NCI-H510A (cell line): Measurements from ENCODE around the gene BCAR3.
A peak's percentile ranks its signal among the peaks of the same experiment; 100 is the strongest.

Experiments
- DNase-seq: peaks from one replicate; lab custom pipeline; 2025; lab: John Stamatoyannopoulos, UW

BCAR3 gene

DNA sequence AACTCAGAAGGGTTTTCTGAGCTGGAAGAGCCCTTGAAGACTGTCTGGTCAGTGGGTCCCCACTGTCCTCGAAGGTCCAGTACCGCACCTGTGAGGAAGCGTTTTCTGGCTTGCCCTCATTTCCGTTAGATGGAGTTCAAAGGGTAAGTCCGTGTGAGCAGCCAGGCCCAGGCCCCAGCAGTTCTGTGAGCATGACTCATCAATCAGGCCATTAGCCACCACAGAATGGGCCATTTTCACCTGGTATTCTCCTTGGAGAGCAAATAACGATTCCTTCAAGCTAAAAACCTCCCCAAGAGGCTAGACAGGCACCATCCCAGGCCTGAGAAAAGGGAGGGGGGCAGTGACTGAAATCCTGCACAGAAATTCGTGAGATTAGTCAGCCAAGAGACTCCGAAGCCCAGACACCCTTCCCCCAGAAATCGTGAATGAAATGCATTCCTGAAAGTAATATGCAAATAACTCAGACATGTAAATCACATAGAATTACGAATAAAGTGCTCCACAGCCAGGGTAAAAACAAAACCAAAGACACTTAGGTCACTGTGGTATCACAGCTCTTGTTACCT is 66.0 kb downstream of the BCAR3 start:
- no peak for DNase-seq

DNA sequence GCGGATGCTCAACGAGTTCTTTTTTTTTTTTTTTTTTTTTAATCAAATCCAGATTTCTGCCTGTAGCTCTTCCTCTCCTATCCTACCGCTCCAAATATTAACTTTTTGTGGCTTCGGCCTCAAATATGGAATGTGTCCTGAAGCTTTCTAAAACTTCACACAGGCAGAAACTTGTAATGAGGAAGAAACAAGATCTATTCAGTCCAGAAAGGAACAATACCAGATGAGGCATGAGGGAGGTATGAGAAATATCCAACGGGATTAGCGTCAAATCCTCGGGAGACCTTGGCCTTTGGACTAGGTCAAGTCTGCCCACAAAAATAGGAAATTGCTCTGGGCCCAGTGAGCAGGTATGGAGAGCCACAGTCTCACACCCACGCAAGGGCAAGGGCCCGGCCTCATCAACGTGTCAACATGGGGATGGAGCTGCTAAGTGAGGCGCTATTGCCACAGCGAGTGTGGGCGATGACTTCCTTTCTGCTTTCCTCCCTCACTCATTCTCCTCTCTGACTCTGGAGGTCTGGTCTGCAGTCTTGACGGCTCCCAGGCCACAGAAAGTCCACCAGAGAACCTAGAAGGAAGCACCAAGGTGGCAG is 66.6 kb downstream of the BCAR3 start:
- no peak for DNase-seq

DNA sequence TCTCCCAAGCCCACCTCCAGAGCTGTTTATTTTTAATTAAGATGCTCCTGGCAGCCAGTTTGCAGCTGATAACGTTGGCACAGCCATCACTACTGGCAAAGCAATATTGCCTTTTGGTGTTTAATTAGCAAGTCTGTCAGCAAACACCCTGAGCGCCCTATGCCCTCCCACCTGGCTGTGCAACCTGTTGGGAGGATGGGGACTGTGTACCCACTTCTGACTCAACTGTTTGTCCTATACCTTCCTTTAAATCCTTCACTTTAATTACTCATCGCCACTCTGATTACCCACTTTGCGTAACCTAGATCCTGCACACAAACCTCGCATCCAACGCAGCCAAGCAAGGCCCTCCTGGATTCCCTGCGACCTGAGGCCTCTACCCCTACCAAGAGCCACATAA is 67.1 kb downstream of the BCAR3 start:
- DNase-seq, result no peak

DNA sequence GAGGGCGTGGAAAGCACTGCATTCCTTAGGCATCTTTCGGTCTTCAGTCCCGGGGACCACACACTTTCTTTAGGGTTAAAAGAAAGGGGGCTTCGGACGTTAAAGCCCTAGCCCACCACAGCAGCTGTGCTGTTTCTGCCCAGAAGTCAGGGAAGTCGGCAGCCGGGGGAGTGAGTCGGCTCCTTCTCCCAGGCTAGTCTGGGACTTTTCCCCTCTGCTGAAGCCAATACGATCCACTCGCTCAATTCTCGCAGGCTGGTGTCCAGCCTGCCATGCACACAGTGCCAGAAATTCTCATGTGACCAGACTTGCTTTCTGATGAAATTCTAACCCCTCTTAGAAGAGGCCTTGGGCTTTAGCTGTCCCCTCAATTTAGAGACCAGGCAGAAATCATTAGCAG is 67.7 kb downstream of the BCAR3 start:
- no peak for DNase-seq

DNA sequence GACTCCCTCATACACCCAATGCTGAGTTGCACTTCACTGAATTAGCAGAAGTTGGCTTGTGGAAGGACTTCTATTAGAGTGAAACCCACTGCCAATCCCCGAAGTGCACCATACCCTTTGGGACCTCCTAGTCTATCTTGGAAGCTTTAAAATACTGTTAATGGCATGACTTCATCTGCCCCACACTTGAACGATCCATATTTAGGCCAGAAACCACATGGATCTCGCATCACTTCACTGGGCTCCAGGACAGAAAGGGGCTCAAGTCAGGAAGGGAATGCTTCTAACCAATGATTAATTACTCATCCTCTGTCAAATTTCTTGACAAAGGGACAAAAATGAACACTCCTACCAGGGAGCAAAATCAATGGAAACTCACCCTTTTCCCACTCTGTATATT is 69.1 kb downstream of the BCAR3 start:
- no peak for DNase-seq

DNA sequence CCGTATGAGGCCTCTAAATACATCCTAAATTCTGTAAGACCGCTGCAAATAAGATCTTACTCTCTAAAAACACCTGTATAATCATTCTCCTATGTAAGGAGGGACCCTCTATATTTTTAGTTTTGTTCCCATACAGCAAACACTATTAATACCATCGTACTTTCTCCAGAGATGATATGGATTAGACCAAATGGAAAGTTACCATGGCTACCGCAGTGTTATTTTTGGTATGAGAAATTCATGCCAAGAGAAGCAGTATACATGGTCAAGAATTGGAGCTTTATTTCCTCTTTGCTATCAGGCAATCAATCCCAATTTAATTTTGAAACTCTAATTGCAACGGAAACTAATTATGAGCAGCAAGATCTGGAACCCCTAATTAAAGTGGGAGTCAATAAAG is 70.0 kb downstream of the BCAR3 start:
- DNase-seq, result no peak

DNA sequence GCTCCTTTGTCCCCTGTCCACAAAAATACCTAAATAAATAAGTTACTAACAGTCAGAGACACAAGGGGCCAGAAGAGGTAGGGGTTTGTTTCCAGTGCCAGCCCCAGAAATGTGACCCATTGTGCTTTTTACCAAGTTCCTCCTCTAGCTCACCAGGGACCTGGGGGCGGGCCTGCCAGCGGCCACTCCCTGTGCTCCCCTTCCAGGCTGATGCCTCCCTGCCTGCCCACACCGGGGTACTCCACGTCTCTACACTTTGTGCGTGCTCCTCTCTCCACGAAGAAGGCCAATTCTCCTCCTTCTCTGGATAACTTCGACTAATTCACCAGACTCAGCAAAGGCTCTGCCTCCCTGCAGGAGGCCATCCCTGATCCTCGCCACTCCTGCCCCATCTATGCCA is 72.1 kb downstream of the BCAR3 start:
- DNase-seq, result no peak

DNA sequence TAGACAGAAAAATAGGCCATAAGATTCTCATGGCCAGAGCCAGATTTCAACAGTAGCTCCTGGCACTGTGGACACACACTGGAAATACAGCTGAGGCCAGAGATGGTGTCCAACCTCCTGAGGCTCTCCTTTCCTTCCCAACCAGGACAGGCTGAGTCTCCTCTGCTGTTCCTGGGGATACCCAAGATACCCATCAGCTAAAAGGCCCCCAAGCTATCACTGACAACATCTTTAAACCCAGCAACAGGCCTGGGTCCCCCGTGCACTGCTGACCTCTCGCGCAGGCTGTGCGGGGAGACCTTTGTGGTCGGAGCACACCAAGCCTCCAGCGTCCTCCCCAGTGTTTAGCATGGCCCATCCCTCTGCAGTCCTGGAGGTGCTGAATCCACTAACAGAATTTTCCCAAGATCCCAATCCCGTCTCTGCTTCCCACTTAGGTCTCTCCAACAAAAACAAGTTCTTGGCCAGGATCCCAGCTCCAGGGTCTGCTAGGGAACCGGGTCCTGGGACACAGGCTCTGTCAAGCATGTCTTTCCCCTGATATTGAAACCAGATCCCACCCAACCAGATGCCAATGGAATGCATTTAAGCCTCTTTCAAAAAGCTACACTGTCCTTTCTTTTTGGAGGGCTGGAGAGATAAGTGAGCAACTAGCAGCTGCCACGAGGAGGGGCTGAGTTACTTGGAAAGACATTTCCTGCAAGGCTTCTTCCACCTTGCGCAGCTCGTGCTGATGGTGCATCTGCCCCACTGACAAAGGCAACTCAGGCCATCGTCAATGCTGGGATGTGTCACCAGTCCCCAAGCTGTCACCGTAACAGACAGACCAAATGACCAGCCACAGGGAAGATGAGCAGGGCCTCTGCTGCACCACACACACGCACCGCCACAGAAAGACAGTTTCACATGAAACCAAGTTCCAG is 73.2 kb downstream of the BCAR3 start:
- DNase-seq, result no peak

DNA sequence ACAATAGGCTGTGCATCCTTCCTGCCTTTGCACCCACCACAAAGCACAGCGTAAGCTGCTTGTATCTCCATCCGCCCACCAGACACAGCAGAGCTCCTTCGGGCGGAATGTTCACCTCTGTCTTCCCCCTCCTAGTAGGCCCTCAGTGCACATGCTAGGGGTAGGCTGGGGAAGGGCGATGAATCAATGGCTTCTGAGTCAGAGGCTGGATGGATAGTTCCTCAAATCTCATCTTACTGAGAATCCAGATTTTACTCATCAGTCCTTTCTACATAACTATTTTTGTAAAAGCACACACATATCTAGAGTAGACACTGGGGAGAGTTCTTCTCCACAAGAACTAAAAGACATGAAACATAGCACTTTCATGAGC is 73.8 kb downstream of the BCAR3 start:
- DNase-seq, result no peak

DNA sequence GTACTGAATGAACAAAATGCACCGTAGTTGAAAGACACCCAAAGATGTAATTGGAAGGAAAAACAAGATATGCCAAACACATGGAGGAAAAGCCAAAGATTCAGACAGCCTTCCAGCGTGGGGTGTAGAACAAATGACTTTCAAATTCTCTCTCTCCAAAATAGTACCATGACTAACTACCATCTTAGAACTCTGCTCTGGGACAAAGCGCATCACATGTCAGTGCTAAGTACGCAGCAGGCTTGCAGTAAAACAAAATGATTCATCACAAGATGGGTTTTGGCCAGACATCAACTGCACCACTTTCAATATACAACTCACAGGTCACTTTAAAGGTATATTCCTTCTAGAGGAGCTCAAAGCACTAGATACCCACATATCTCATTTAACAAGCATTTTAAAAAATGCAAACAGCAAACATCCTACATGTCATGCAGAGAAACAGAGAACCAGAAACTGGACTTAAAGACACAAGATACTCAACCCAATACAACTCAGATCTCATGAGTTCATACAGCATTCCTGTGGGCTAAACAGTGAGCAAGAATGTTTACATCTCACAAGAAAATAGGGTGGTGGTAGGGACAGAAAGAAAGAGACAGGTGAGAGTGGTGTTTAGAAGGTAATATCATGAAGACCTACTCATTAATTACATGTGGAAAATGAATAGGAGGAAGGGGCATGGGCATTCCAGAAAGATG is 75.7 kb downstream of the BCAR3 start:
- no peak for DNase-seq

DNA sequence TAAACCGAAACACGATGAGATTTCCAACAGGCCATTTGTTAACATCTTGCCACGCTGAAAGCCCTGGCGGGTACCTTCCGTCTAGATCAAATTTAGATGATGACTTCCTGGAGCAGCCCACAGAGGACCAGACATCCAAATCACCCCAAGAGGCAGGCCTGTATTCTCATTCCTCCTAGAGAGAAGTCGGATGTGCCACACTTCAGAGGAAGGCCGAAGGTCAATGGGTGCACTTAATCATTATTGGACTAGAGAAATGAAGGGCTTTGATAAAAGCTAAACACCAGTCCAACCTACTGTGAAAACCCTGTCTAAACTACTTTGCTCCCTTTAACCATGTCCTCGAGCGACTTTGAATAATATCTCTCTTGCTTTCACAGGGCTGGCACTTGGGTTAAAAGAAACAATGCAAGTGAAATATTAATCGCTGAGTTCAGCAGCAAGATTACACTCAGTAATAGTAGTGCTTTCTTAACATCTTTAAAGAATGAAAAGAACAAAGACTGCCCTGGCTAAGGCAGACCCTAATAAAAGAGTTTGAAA is 76.5 kb downstream of the BCAR3 start:
- no peak for DNase-seq

DNA sequence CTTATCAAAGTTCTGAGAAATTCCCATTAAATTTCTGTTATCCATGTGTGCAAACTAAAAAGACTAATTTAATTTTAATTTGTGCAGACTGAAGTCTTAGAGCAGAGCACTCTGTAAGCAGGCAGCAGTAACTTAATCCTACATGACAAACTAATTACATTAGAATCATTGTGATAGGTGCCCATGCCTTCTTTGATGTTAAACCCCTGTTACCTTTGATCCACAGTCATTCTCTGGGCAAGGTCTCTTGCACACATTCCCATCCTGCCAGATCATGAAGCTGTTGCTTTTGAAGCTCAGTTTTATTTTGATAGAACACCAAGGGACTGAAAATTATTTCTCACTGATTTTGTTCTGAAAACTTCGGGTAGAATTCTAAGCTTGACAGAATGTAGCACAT is 77.2 kb downstream of the BCAR3 start:
- DNase-seq, result peak; percentile 24

DNA sequence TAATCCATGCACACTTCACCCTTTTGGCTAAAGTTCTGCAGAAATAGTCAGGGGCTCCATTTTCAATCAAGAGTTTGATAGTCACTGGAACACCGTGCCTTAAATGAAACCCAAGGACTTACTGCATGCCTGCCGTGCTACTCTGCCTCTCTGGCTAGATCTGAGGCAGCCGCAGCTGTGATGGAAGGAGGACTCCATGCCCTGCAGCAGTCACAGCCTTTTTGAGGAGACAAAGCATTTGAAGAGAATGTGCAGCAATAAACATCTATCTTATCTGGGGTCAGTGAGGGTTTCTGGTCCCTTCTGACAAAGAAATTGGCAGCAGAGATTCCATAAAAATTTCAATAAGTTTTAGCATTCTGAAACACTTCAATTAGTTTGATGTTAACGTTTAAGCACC is 78.0 kb downstream of the BCAR3 start:
- DNase-seq, result no peak

DNA sequence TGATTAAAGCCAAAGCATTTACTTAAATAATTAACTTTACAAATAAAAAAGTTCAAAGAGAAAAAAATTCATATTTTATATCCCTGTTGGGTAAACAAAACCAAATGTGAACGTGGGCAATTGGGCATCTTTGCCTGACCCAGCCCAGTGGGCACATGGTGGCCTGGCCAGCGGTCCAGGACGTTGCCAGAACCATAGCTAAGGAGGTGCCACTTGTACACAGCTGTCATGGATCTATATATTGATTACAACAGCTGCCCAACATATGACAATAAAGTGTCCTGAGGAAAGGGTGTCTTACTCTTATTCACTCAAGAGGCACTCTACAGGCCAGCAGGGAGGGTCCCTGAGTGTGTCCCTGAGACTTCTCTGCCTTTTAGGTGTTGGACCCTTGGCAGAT is 78.5 kb downstream of the BCAR3 start:
- DNase-seq, result no peak

DNA sequence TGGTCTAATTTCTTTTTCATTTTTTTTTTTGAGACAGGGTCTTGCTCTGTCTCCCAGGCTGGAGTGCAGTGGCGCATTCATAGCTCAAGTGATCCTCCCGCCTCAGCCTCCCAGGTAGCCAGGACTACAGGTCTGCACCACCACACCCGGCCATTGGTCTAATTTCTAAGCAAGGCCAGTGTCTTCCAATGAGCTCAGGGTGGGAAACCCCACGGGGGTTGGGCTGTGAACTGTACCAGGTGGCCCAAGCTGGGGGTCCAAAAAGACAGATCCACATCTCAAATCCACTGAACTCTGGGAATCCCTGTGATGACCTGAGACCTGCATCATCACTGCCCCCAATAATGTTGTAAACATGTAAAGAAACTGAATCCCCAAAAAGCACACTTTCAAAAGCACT is 79.5 kb downstream of the BCAR3 start:
- no peak for DNase-seq

DNA sequence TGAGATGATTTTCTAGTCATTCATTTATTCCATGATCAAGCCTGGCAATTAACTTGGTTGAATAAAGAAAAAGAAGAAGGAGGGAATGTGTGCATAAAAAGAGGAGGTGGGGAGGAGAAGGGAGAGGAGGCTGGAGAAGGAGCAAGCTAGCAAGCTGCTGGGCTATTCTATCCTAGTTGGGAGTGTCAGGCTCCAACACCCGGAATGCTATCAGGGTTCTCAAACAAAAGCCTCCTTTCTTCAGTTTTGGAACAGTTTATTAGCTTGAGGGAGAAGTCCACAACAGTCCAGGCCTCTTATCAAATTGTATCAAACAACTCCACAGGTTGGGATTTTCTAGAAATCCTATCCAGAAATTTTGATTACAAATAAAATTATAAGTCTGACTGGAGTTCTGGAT is 80.0 kb downstream of the BCAR3 start:
- DNase-seq, result no peak

DNA sequence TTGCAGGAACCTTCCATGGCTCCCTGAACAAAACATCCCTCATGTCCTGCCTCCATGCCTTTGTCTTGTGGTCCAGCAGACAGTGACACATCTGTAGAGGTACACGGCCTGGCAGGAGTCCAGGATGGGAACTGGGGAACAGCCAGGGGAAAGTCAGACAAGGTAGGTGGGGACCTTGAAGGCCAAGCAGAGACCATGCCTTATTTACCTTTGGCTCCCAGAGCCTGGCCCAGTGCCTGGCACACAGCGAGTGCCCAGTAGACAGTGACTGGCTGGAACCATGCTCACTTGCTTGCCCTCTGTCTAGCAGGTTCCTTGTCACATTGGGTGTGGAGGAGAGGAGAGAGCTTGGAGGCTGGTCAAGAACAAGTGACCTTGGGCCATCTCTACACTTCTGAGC is 81.0 kb downstream of the BCAR3 start:
- DNase-seq, result no peak

DNA sequence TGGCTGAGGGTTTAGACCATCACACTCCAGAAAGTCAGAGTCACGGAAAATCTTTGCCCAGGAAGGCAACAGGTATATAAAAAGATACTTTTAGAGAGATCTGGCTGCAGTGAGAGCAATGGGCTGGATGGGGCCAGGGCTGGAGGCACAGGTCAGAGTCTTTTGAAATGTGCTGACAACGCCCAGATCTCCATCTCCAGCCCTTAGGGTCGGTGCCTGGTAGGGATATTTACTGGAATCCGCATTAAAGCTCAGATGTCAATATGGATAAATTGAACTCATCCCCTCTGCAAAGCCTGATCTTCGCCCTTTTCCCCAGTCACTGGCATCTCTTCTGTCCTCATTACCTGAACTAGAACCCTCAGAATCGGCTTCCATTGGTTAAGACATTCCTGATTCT is 82.2 kb downstream of the BCAR3 start:
- no peak for DNase-seq

DNA sequence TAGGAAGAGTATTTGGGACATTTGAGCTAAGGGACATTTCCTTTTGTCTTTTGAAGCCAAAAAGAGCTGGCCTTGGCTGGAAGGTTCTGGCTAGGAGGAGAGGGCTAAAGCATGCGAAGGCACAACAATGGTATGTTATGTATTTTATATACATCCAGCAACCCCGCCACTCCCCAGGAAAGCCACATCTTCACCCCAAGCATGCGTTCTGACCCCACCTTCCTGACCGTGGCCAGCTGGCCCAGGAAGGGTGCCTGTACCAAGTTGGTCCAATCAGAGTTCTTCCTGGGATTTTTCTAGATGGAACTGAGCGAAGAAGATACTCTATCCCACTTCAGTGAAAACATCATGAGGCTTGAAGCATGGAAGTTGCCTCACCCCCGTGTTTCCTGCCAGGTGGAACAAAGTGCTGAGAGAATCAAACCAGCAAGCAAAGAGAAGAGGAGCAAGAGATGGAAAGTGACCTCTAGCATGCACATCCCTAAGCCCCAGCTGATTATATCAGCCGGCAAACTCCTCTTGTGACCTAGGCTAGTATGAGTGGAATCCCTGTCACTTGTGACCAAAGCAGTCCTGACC is 82.7 kb downstream of the BCAR3 start:
- no peak for DNase-seq

DNA sequence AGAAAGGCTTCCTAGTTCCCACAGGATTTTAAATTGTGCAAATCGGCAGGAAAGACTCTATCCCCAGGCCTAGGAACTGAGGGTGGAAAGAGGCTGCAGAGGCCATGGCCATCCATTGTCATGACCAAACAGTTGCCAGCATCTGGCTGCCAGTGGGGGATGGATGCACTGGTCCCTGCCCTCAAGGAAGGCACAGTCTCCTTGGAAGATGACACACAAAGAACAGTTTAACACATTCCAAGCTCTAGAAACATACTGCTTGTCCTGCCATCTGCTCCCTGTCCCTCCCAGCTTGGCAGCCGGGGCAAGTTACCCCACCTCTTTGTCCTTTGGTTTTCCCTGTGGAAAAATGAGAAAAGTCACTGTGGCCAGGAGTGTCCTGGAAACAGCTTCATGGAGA is 83.2 kb downstream of the BCAR3 start:
- DNase-seq, result no peak

DNA sequence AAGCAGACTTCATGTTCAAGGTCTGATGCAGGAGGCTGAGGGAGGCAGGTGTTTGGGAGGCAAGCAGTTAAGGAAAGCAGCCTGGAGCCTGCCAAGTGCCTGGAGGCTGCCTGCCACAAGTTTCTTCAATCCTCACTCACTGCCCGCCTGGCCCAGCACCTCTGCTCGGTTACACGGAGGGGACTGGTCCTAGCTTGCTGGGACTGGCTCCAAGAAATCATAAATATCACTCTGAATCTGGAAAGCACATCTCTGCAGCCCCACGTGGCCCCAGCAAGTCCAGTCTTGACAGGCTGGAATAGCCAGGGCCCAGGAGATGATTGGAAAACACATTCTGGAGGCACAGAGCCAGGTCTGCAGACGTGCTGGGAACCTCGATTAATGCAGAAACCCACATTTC is 83.9 kb downstream of the BCAR3 start:
- DNase-seq, result no peak
